ENCODE data around the gene KMT5C.

The KMT5C gene

GRCh38 chr19:55358493-55358892, 18.8 kb downstream of the KMT5C start:
- H3K27me3 Mint-ChIP-seq: peaks cover 9 to 33% of the 10 kb centered on the region in 2 donors
- H3K4me3 Mint-ChIP-seq: no peak overlapping the region
- no peak overlapping the region for H3K27ac Mint-ChIP-seq
- H3K36me3 Mint-ChIP-seq (ENCODE audit: insufficient read depth): peaks cover 6% of the 10 kb centered on the region
- no peak for DNase-seq
- no peaks in the 10 kb centered on the region for H3K9me3 Mint-ChIP-seq
- H3K4me1 Mint-ChIP-seq (ENCODE audit: low read depth in 2 of 2): peaks cover 4 to 5% of the 10 kb centered on the region in 2 donors
- ATAC-seq (replicated peaks): no peak

- H3K36me3 Mint-ChIP-seq (ENCODE audit: insufficient read depth): no peaks in the 10 kb centered on the region
- no peaks in the 10 kb centered on the region for H3K9me3 Mint-ChIP-seq
- no peak overlapping the region for H3K27ac Mint-ChIP-seq
- H3K4me3 Mint-ChIP-seq: no peak overlapping the region
- ATAC-seq (replicated peaks) (no peak), DNase-seq (no peak)
- peaks cover 0 to 2% of the 10 kb centered on the region in 2 donors for H3K4me1 Mint-ChIP-seq (ENCODE audit: low read depth in 2 of 2)
- peaks cover 9 to 32% of the 10 kb centered on the region in 2 donors for H3K27me3 Mint-ChIP-seq
Observed at GRCh38 chr19:55358943-55359908, 19.6 kb downstream of the KMT5C start.

GRCh38 chr19:55360902-55361301, 21.2 kb downstream of the KMT5C start:
- Mint-ChIP-seq H3K27ac (peak overlapping the region in 1 of 2 donors; percentile 26), H3K9me3 (no peaks in the 10 kb centered on the region), H3K27me3 (peaks cover 15 to 23% of the 10 kb centered on the region in 2 donors), H3K4me1 (ENCODE audit: low read depth in 2 of 2) (no peaks in the 10 kb centered on the region), H3K4me3 (no peak overlapping the region), H3K36me3 (ENCODE audit: insufficient read depth) (no peaks in the 10 kb centered on the region)
- ATAC-seq (replicated peaks): no peak
- no peak for DNase-seq

GRCh38 chr19:55362174-55362989, 22.7 kb downstream of the KMT5C start:
- Mint-ChIP-seq H3K4me1 (ENCODE audit: low read depth in 2 of 2) (no peaks in the 10 kb centered on the region), H3K27me3 (peaks cover 14 to 18% of the 10 kb centered on the region in 2 donors), H3K9me3 (no peaks in the 10 kb centered on the region), H3K27ac (no peak overlapping the region), H3K4me3 (no peak overlapping the region), H3K36me3 (ENCODE audit: insufficient read depth) (no peaks in the 10 kb centered on the region)
- no peak for ATAC-seq (replicated peaks)
- no peak for DNase-seq

- H3K9me3 Mint-ChIP-seq: no peaks in the 10 kb centered on the region
- DNase-seq (no peak), ATAC-seq (replicated peaks) (no peak)
- H3K27ac Mint-ChIP-seq: no peak within 1 kb of the TSS
- no peaks in the 10 kb centered on the region for H3K4me1 Mint-ChIP-seq (ENCODE audit: low read depth in 2 of 2)
- H3K27me3 Mint-ChIP-seq: peaks cover 16 to 18% of the 10 kb centered on the region in 2 donors
- no peaks in the 10 kb centered on the region for H3K36me3 Mint-ChIP-seq (ENCODE audit: insufficient read depth)
- no peak within 1 kb of the TSS for H3K4me3 Mint-ChIP-seq
Observed at GRCh38 chr19:55362990-55363716, 23.5 kb downstream of the KMT5C start, which contains the start of gene GARIN5B. Gene GARIN5B, minus strand, starts transcription at chr19:55363260. Its CDS starts 194 bp downstream, at chr19:55363066.

- no peak overlapping the region for H3K4me3 Mint-ChIP-seq
- peaks cover 22 to 35% of the 10 kb centered on the region in 2 donors for H3K27me3 Mint-ChIP-seq
- H3K4me1 Mint-ChIP-seq (ENCODE audit: low read depth in 2 of 2): peaks cover 3 to 4% of the 10 kb centered on the region in 2 donors
- H3K9me3 Mint-ChIP-seq: no peaks in the 10 kb centered on the region
- ATAC-seq (replicated peaks): no peak
- H3K27ac Mint-ChIP-seq: no peak overlapping the region
- H3K36me3 Mint-ChIP-seq (ENCODE audit: insufficient read depth): no peaks in the 10 kb centered on the region
- DNase-seq: no peak
Observed at GRCh38 chr19:55365245-55365644, 25.6 kb downstream of the KMT5C start.

- DNase-seq (no peak), ATAC-seq (replicated peaks) (no peak)
- Mint-ChIP-seq H3K4me3 (no peak overlapping the region), H3K4me1 (ENCODE audit: low read depth in 2 of 2) (peaks cover 4 to 5% of the 10 kb centered on the region in 2 donors), H3K27ac (no peak overlapping the region), H3K9me3 (no peaks in the 10 kb centered on the region), H3K27me3 (peaks cover 30 to 42% of the 10 kb centered on the region in 2 donors), H3K36me3 (ENCODE audit: insufficient read depth) (no peaks in the 10 kb centered on the region)
Observed at GRCh38 chr19:55365964-55366363, 26.3 kb downstream of the KMT5C start.

- Mint-ChIP-seq H3K4me1 (ENCODE audit: low read depth in 2 of 2) (peaks cover 4 to 5% of the 10 kb centered on the region in 2 donors), H3K27me3 (peaks cover 38 to 51% of the 10 kb centered on the region in 2 donors), H3K4me3 (no peak overlapping the region), H3K9me3 (no peaks in the 10 kb centered on the region), H3K36me3 (ENCODE audit: insufficient read depth) (no peaks in the 10 kb centered on the region), H3K27ac (no peak overlapping the region)
- ATAC-seq (replicated peaks): no peak
- no peak for DNase-seq
Observed at GRCh38 chr19:55366790-55367189, 27.1 kb downstream of the KMT5C start.

- DNase-seq (no peak), ATAC-seq (replicated peaks) (no peak)
- H3K4me3 Mint-ChIP-seq: no peak overlapping the region
- H3K4me1 Mint-ChIP-seq (ENCODE audit: low read depth in 2 of 2): peaks cover 4 to 5% of the 10 kb centered on the region in 2 donors
- H3K27me3 Mint-ChIP-seq: peaks cover 46 to 64% of the 10 kb centered on the region in 2 donors
- no peaks in the 10 kb centered on the region for H3K36me3 Mint-ChIP-seq (ENCODE audit: insufficient read depth)
- no peaks in the 10 kb centered on the region for H3K9me3 Mint-ChIP-seq
- no peak overlapping the region for H3K27ac Mint-ChIP-seq
Observed at GRCh38 chr19:55368106-55368505, 28.4 kb downstream of the KMT5C start.

GRCh38 chr19:55368701-55369563, 29.3 kb downstream of the KMT5C start:
- no peak overlapping the region for H3K27ac Mint-ChIP-seq
- H3K27me3 Mint-ChIP-seq: peaks cover 51 to 72% of the 10 kb centered on the region in 2 donors
- no peaks in the 10 kb centered on the region for H3K9me3 Mint-ChIP-seq
- no peaks in the 10 kb centered on the region for H3K36me3 Mint-ChIP-seq (ENCODE audit: insufficient read depth)
- H3K4me3 Mint-ChIP-seq: peak overlapping the region; percentile 38 to 61
- peaks cover 5 to 8% of the 10 kb centered on the region in 2 donors for H3K4me1 Mint-ChIP-seq (ENCODE audit: low read depth in 2 of 2)
- peak; percentile 54 for ATAC-seq (replicated peaks)
- no peak for DNase-seq

GRCh38 chr19:55369653-55370304, 30.1 kb downstream of the KMT5C start:
- ATAC-seq (replicated peaks) (peak; percentile 68), DNase-seq (no peak)
- no peak overlapping the region for H3K27ac Mint-ChIP-seq
- H3K4me1 Mint-ChIP-seq (ENCODE audit: low read depth in 2 of 2): peaks cover 5 to 8% of the 10 kb centered on the region in 2 donors
- peaks cover 53 to 76% of the 10 kb centered on the region in 2 donors for H3K27me3 Mint-ChIP-seq
- no peaks in the 10 kb centered on the region for H3K9me3 Mint-ChIP-seq
- H3K36me3 Mint-ChIP-seq (ENCODE audit: insufficient read depth): no peaks in the 10 kb centered on the region
- H3K4me3 Mint-ChIP-seq: peak overlapping the region; percentile 73 to 86

Data from effector memory CD8-positive, alpha-beta T cell (primary cell).